HepG2 (cell line): ENCODE measurements around the gene KLHL18. TPM values are rescaled to one million over a fixed set of nuclear protein-coding genes. Genes with fewer than 3 reads are reported as not detected.

Source experiments
- ASH2L ChIP-seq: fragments of 300-600, 200-600 bp; sonication (generic); IDR thresholded peaks from 2 replicates; pipeline ENCODE4 v1.7.0; 2017; ENCODE audit warnings: low read depth, mild to moderate bottlenecking, moderate library complexity, mixed read lengths, low read length; ENCODE audit not compliant: insufficient read length
- ATM ChIP-seq: fragments of 450-650 bp; IDR thresholded peaks from 2 replicates; pipeline ENCODE4 v1.7.1; 2017; ENCODE audit warnings: mild to moderate bottlenecking, borderline replicate concordance
- CCAR2 ChIP-seq: fragments of 200-400 bp; formaldehyde crosslinking; optimal IDR thresholded peaks from 2 replicates; pipeline ENCODE3; 2018; ENCODE audit warnings: low read depth, mild to moderate bottlenecking, low read length, moderate library complexity
- FLYWCH1 ChIP-seq: sonication (generic); formaldehyde crosslinking; IDR thresholded peaks from 2 replicates; pipeline ENCODE4 v1.8.1; 2023; ENCODE audit warnings: mild to moderate bottlenecking, missing genetic modification reagents
- IRF9 ChIP-seq: sonication (generic); formaldehyde crosslinking; IDR thresholded peaks from 2 replicates; pipeline ENCODE4 v1.8.0; 2022; ENCODE audit warnings: missing genetic modification reagents, mild to moderate bottlenecking, borderline replicate concordance
- MEF2D ChIP-seq: sonication (generic); formaldehyde crosslinking; IDR thresholded peaks from 2 replicates; pipeline ENCODE4 v1.5.1; 2020; ENCODE audit warnings: mild to moderate bottlenecking, missing genetic modification reagents
- PLSCR1 ChIP-seq: sonication (generic); formaldehyde crosslinking; IDR thresholded peaks from 2 replicates; pipeline ENCODE4 v1.5.0; 2020; ENCODE audit warnings: missing genetic modification reagents, mild to moderate bottlenecking, borderline replicate concordance
- RFXANK ChIP-seq: IDR thresholded peaks from 2 replicates; pipeline ENCODE4 v1.6.1; 2016
- RXRA ChIP-seq: sonication (generic); formaldehyde crosslinking; IDR thresholded peaks from 2 replicates; pipeline ENCODE4 v1.5.1; 2020; ENCODE audit warnings: missing genetic modification reagents
- SMARCC2 ChIP-seq: fragments of 450-650 bp; IDR thresholded peaks from 2 replicates; pipeline ENCODE4 v1.6.1; 2017; ENCODE audit warnings: antibody characterized with exemption, mild to moderate bottlenecking
- ZFP62 ChIP-seq: sonication (generic); formaldehyde crosslinking; IDR thresholded peaks from 2 replicates; pipeline ENCODE4 v1.4.0; 2020; ENCODE audit warnings: missing genetic modification reagents
- ZNF432 ChIP-seq: sonication (generic); formaldehyde crosslinking; IDR thresholded peaks from 2 replicates; pipeline ENCODE4 v1.5.0; 2020; ENCODE audit warnings: missing genetic modification reagents, mild to moderate bottlenecking, borderline replicate concordance
- ZNF552 ChIP-seq: sonication (generic); formaldehyde crosslinking; IDR thresholded peaks from 2 replicates; pipeline ENCODE4 v1.9.0; 2022; ENCODE audit warnings: missing genetic modification reagents, mild to moderate bottlenecking, borderline replicate concordance
- ZNF589 ChIP-seq: sonication (generic); formaldehyde crosslinking; conservative IDR thresholded peaks from 2 replicates; pipeline ENCODE4 v1.8.0; 2022; ENCODE audit warnings: mild to moderate bottlenecking, moderate library complexity, missing genetic modification reagents
- ZNF639 ChIP-seq: conservative IDR thresholded peaks from 2 replicates; pipeline ENCODE4 v1.6.1; 2018; ENCODE audit warnings: missing genetic modification reagents
- ZNF672 ChIP-seq: sonication (generic); formaldehyde crosslinking; IDR thresholded peaks from 2 replicates; pipeline ENCODE4 v1.8.1; 2022; ENCODE audit warnings: missing genetic modification reagents
- ZNF704 ChIP-seq: sonication (generic); formaldehyde crosslinking; IDR thresholded peaks from 2 replicates; pipeline ENCODE4 v1.8.1; 2023; ENCODE audit warnings: mild to moderate bottlenecking, inconsistent platforms, moderate library complexity, missing genetic modification reagents, borderline replicate concordance
- ZNF768 ChIP-seq: sonication (generic); formaldehyde crosslinking; IDR thresholded peaks from 2 replicates; pipeline ENCODE4 v1.4.0; 2020; ENCODE audit warnings: missing genetic modification reagents
- ZNF839 ChIP-seq: sonication (generic); formaldehyde crosslinking; IDR thresholded peaks from 2 replicates; pipeline ENCODE4 v1.4.0; 2020; ENCODE audit warnings: missing genetic modification reagents, mild to moderate bottlenecking, borderline replicate concordance
- polyA plus RNA-seq, 8 experiments: library from polyadenylated mRNA; depleted of rRNA in 3 of 8; stranded (reverse) in 7 of 8; unstranded in 1 of 8; fragments of >200 nt; fragmentation: Illumina TruSeq in 4 of 8; extraction: Trizol in 4 of 8; gene quantifications; 2 replicates each; pipeline versions ENCODE4 v1.2.1 to v1.2.3, GENCODE V29; 2011 to 2016; ENCODE audit warnings: low read depth in 4 of 8, missing spikeins in 1 of 8, mixed read lengths in 1 of 8; ENCODE audit not compliant: insufficient read depth in 1 of 8
- total RNA-seq, 5 experiments: library from RNA; depleted of rRNA; stranded (reverse); fragments of >200 nt; fragmentation: Illumina TruSeq; extraction: Trizol; gene quantifications; 2 replicates each; pipeline ENCODE4 v1.2.3, GENCODE V29; 2016; ENCODE audit warnings: low read depth in 1 of 5

The KLHL18 gene
- total and polyA plus RNA-seq, 2 of the 13 experiments (the other 11 are each of a cell fraction or from before 2014, with no cell fraction given) = 17.5 to 18.8 TPM

- TF ChIP-seq ZNF589 (CRISPR knock-in tag) (peak; percentile 92; the same call in 1 of the 2 replicates), ZNF672 (CRISPR knock-in tag) (no peak), ASH2L (peak; percentile 98), MEF2D (peak; percentile 60; the same call in 1 of the 2 replicates), FLYWCH1 (CRISPR knock-in tag) (no peak), RXRA (CRISPR knock-in tag) (peak; percentile 94), ZNF704 (CRISPR knock-in tag) (no peak; the same call in 1 of the 2 replicates), ZNF639 (CRISPR knock-in tag) (peak; percentile 76; the same call in 1 of the 2 replicates), ZFP62 (CRISPR knock-in tag) (no peak), SMARCC2 (no peak), ZNF552 (CRISPR knock-in tag) (peak; percentile 53; the same call in 1 of the 2 replicates), ZNF768 (CRISPR knock-in tag) (peak; percentile 61; the same call in 1 of the 2 replicates), CCAR2 (no peak), ZNF432 (CRISPR knock-in tag) (no peak), RFXANK (CRISPR knock-in tag) (no peak; the same call in 1 of the 2 replicates), IRF9 (CRISPR knock-in tag) (peak; percentile 89), ATM (no peak), ZNF839 (peak; percentile 99), PLSCR1 (CRISPR knock-in tag) (no peak)
Observed at GRCh38 chr3:47282424-47283192, at the start of gene KLHL18, which contains the start of gene KIF9 (continued).
